Measurements from ENCODE around the gene MYO1E.

DNA sequence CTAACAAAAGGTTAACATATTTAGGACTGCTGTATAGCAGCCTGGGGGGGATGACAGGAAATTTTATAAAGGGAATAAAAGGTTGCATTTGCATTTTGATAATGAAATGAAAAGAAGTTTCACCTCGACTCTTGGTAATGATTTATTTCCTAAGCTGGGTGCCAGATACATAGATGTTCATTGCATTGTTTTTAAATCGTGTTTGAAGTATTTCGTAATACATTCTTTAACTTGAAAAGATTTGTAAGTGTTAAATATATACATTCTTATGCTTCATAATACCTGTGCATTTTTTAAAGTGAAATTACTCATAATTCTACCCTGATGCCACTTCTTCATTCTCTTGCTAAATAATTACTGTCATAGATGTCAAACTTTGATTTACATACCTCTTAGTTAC lies 143.2 kb downstream of the MYO1E start:
- TF ChIP-seq, protein P1, sequence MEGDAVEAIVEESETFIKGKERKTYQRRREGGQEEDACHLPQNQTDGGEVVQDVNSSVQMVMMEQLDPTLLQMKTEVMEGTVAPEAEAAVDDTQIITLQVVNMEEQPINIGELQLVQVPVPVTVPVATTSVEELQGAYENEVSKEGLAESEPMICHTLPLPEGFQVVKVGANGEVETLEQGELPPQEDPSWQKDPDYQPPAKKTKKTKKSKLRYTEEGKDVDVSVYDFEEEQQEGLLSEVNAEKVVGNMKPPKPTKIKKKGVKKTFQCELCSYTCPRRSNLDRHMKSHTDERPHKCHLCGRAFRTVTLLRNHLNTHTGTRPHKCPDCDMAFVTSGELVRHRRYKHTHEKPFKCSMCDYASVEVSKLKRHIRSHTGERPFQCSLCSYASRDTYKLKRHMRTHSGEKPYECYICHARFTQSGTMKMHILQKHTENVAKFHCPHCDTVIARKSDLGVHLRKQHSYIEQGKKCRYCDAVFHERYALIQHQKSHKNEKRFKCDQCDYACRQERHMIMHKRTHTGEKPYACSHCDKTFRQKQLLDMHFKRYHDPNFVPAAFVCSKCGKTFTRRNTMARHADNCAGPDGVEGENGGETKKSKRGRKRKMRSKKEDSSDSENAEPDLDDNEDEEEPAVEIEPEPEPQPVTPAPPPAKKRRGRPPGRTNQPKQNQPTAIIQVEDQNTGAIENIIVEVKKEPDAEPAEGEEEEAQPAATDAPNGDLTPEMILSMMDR (IDR thresholded peaks at IDR 0.05) = no peak
- TF ChIP-seq POLR2A (IDR thresholded peaks at IDR 0.05) = no peak

Measured in uterus (tissue), 2 donors.